A549 treated with Hydrocortisone at 1 μM for 4 hours (cell line): ENCODE measurements around the gene PPP2R5B. TPM values are rescaled to one million over a fixed set of nuclear protein-coding genes. Genes with fewer than 3 reads are reported as not detected.

Experiments
- total RNA-seq: library from RNA; stranded (reverse); fragments of 200-300 nt; extraction: Qiagen RNA extraction; gene quantifications from 5 replicates; pipeline ENCODE4 v1.2.3, GENCODE V29; 2022

The PPP2R5B gene
- 4.0 to 5.5 TPM (median 4.9 TPM) in 5 replicates for total RNA-seq

DNA sequence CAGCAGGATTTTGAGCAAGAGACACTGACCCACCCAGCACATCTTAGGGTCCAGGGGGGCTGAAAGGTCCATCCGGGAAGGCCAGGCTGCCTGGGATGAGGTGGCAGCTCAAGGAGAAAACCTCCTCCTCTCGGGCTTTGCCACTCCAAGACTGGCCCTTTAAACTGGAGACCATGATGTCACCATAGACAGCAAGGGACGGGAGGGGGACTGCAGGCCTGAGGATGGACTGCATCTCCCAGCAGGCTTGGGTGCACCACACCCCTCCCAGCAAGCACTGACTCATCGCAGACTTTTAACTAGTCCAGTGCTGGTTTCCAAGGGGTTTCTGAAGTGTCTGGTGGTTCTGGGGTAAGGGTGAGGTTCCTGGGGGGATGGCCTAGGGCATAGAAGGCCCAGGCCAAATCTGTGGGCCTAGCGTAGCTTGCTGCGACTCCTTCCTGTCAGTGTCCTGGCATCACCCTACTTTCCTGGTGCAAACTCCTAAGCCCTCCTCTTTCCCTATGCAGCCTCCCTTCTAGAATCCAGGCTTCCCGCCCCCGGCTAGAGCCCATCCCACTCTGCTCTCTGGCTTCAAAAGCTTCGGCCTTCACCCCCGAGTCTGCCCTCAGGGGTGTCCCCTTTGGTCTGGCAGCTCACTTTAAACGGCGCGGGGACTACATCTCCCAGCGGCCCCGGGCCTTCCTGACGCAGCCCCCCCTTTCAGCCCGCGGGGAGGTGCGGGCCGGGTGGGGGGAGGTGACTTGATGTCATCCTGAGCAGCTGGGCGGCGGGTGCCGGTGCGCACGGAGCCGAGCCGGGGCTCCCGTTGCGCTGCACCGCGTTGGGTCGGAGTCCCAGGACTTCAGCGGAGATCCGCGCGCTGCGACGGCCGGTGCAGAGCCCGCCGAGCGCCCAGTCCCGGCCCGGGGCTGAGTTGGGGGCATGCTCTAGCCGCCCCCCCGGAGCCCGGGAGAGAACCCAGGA, at the start of gene PPP2R5B:
Gene PPP2R5B (plus strand): TSS at position 746 of the 966 bp plus-strand sequence. CDS start 1,046 bp downstream, outside the sequence.

DNA sequence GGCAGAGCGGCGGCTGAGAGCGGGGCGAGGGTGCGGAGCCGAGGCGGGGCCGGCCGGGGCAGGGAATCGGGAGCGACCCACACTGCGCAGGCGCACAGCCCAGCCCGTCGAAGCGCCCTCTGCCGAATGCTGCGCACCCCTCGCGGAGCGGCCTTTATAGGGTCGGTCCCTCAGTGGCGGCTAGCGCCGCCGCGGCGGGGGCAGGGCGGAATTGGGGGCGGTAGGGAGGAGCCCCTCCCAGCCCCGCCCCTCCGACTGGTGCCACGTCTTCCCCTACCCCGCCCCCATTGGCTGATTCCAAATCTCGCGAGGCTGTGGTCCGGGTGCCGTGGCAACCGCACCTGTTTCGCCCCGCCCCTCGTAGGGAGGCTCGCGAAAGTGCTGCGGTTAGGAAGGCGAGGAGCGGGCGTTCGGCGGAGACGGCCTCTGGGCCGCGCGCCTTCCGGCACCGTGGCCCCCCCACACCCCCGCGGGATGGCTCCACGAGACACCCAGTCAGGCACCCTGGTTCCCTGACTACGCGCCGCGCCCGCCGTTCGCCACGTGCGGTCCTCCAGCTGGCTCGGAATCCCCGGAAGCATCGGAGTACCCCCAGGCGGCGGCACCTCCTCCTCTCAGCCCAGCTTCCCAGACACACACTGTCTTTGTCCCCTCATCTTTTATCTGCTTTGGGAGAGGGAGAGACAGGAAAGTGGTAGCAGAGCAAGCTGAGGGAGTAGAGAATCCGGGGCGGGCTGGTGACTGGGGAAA, 45.8 kb upstream of the PPP2R5B start, which contains the start of gene EHD1:
Gene EHD1 (minus strand): TSS at position 128 of the 750 bp plus-strand sequence. CDS start 157 bp downstream, outside the sequence.

DNA sequence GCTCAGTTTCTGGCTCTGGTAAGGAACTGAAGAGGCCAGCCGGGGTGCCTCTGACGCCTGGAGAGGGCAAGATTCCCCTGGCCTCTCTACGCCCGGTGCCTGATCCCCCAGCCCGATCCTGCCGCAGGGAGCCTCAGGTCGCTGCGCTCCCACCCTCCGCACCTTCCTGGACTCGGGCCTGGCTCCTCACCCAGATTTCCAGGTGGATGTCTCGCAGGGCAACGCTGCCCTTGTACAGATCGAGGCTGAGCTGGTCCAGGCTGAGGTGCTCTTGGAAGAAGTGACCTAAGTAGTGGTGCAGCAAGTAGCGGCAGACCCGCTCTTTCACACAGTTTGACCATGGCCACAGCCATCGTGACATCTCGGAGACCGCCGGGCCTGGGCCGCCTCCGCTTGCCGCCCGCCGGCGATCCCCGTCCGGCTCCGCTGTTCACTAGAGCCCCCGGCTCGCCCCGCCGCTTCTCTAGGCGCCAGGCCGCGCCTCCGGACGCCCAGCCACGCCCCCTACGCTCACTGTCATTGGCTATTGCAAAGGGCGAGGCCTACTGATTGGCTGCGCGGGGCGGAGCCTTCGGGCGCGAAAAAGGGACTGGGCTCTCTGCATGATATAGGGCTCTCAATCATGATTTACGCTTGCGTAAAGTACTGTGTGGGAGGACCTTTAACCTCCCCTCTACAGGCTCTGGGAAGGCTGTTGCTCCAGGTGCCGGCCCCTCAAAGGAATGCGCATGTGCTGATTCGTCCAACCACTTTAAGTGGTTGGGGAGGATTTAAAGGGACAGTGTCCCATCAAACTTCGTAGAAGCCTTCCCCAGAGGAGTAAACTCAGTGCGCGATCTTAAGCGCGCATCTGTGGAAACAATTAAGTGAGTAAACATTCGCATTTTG, 7.5 kb upstream of the PPP2R5B start, which contains the start of gene ATG2A:
Gene ATG2A (minus strand): TSS at position 435 of the 888 bp plus-strand sequence. CDS start 74 bp downstream, at position 361.

DNA sequence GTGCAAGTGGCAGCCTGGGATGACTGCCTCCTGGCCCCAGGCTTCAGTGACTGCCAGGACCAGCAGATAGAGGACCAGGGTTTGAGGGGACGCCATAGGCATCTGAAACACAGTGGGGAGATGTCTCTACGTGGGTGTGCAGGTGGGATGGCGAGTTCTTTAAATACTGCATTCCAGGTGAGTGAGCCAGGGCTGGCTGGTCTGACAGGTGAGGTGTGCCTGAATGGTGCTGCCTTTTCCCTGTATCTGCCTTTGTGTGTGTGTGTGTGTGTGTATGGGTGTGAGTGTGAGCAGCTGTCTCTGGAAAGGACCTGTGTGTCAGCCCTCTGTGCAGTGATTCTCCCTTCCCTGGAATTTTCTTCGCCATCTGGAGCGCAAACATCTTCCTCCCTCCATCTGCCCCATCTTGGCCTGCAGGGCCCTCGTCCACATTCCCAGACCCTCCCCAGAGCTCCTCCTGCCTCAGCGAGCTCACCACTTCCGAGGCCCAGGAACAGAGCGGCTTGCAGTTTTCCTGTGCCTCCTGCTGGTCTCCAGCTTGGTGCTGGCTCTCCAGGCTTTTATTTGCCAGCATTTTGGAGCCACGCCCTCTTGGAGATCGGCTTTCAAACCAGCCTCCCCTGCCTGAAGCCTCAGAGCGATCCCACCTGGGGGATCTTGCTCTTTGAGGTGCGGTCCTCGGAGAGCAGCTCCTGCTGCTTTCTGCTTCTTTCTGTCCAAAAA, 11.0 kb downstream of the PPP2R5B start, which contains the start of gene GPHA2:
Gene GPHA2 (minus strand): TSS at position 535 of the 723 bp plus-strand sequence. CDS start 433 bp downstream, at position 102.

DNA sequence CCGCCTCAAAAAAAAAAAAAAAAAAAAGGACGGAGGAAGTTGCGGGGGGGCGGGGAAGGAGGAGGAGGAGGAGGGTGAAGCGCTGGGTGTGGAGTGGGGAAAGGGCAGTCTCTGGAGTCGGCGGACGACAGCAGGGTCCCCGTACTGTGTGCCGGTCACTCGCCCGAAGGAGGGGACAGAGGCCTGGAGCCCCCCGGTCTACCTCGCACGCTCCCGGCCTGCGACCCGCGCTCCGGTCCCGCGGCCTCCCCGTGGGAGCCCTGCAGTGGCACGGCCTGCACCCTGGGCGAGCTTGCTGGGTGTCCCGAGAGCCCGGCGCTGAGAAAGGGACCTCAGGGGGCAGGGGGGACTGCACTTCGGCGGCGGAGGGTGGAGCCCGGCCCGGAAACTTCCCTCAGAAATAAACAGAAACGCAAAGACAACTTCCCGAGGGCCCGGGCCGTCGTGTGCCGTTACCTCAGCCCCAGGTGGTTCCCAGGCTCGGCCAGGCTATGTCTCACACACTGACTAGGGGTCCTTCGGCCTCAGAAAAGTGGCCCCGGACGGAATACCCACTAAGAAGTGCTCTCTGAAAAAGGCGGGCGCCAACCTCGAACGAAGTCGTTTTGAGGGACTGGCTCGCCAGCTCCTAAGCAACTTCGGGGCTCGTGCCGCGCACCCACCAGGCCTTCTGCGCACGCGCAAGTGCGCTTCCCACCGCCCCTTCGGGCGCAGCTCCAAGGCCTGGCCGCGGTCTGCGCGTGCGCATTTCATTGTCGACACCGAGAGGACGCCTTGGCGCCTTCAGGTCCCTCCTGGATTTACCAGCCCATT, 47.1 kb downstream of the PPP2R5B start, which contains the start of gene MAJIN:
Gene MAJIN (minus strand): TSS at position 688 of the 813 bp plus-strand sequence. CDS start 12,703 bp downstream, outside the sequence.

Other genes starting within 250 kb of the PPP2R5B start
- gene NRXN2, start 201.5 kb upstream of the PPP2R5B start, total RNA-seq, result 0.12 to 0.32 TPM (median 0.18 TPM) in 5 replicates
- gene RASGRP2, start 180.5 kb upstream of the PPP2R5B start, total RNA-seq, result 0.97 to 2.1 TPM (median 1.5 TPM) in 5 replicates
- 0.20 to 0.55 TPM (median 0.36 TPM) in 5 replicates for gene PYGM, start 164.7 kb upstream of the PPP2R5B start, total RNA-seq
- 150 to 224 TPM (median 153 TPM) in 5 replicates for gene SF1, start 146.1 kb upstream of the PPP2R5B start, total RNA-seq
- gene MAP4K2, start 121.5 kb upstream of the PPP2R5B start, total RNA-seq, result 7.7 to 9.3 TPM (median 8.4 TPM) in 5 replicates
- gene MEN1, start 114.1 kb upstream of the PPP2R5B start, total RNA-seq, result 35.0 to 40.0 TPM (median 37.1 TPM) in 5 replicates
- 1.5 to 2.1 TPM (median 1.5 TPM) in 5 replicates for gene CDC42BPG, start 80.0 kb upstream of the PPP2R5B start, total RNA-seq
- 104 to 116 TPM (median 113 TPM) in 5 replicates for gene EHD1, start 46.1 kb upstream of the PPP2R5B start, total RNA-seq
- 13.9 to 20.4 TPM (median 19.8 TPM) in 5 replicates for gene ATG2A, start 7.5 kb upstream of the PPP2R5B start, total RNA-seq
- gene GPHA2, start 11.2 kb downstream of the PPP2R5B start, total RNA-seq, result not detected in 5 replicates
- not detected in 5 replicates for gene MAJIN, start 47.4 kb downstream of the PPP2R5B start, total RNA-seq
- 0.54 to 0.70 TPM (median 0.61 TPM) in 5 replicates for gene BATF2, start 72.3 kb downstream of the PPP2R5B start, total RNA-seq
- gene ARL2, start 89.5 kb downstream of the PPP2R5B start, total RNA-seq, result 142 to 189 TPM (median 180 TPM) in 5 replicates
- gene SNX15, start 102.8 kb downstream of the PPP2R5B start, total RNA-seq, result 22.6 to 24.7 TPM (median 23.2 TPM) in 5 replicates
- gene SAC3D1, start 116.5 kb downstream of the PPP2R5B start, total RNA-seq, result 37.2 to 55.5 TPM (median 51.1 TPM) in 5 replicates
- gene NAALADL1, start 133.9 kb downstream of the PPP2R5B start, total RNA-seq, result not detected in 5 replicates
- 68.3 to 74.3 TPM (median 72.1 TPM) in 5 replicates for gene CDCA5, start 159.4 kb downstream of the PPP2R5B start, total RNA-seq
- 31.9 to 34.7 TPM (median 34.4 TPM) in 5 replicates for gene ZFPL1, start 159.5 kb downstream of the PPP2R5B start, total RNA-seq
- gene VPS51, start 171.5 kb downstream of the PPP2R5B start, total RNA-seq, result 47.3 to 73.3 TPM (median 54.8 TPM) in 5 replicates
- 4.6 to 7.5 TPM (median 5.6 TPM) in 5 replicates for gene TM7SF2, start 187.2 kb downstream of the PPP2R5B start, total RNA-seq
- gene ZNHIT2, start 193.0 kb downstream of the PPP2R5B start, total RNA-seq, result 13.2 to 22.8 TPM (median 20.4 TPM) in 5 replicates
- 745 to 1,060 TPM (median 973 TPM) in 5 replicates for gene FAU, start 197.4 kb downstream of the PPP2R5B start, total RNA-seq
- 69.7 to 79.5 TPM (median 73.4 TPM) in 5 replicates for gene MRPL49, start 197.6 kb downstream of the PPP2R5B start, total RNA-seq
- gene SYVN1, start 209.8 kb downstream of the PPP2R5B start, total RNA-seq, result 32.6 to 42.1 TPM (median 39.6 TPM) in 5 replicates
- gene SPDYC, start 245.5 kb downstream of the PPP2R5B start, total RNA-seq, result not detected in 5 replicates